GM19463 (cell line): ENCODE data around the gene CADPS2.
A peak's percentile ranks its signal among the peaks of the same experiment; 100 is the strongest.
"Not testable (repeated sequence)": the region's sequence is repeated elsewhere in the genome, so short reads cannot be mapped to it uniquely, and the experiment has no call there.

Source experiments
- ATAC-seq: cut with Tn5 transposase; IDR thresholded peaks from one replicate; pipeline ENCODE4 v1.9.1; 2021; ENCODE audit warnings: mild to moderate bottlenecking, moderate library complexity; ENCODE audit not compliant: unreplicated experiment

The CADPS2 gene

DNA sequence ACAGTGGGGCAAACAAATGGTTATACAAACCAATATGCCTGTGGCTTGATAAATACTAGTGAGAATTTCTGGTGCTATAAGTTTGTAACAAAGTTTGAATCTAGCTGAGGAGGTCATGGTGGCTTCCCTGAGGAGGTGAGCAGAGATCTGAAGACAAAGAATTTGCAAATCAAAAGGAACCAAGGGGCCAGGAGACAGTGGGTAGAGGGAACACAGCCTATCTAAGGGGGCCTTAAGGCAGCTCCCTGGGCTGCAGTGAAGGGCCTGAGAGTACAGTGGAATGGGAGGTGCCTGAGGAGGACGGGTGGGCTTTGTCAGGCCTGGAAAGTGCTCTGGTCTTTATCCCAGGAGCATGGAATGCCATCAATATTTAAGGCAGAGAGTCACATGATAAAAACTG is 209.1 kb downstream of the CADPS2 start:
- ATAC-seq = no peak

DNA sequence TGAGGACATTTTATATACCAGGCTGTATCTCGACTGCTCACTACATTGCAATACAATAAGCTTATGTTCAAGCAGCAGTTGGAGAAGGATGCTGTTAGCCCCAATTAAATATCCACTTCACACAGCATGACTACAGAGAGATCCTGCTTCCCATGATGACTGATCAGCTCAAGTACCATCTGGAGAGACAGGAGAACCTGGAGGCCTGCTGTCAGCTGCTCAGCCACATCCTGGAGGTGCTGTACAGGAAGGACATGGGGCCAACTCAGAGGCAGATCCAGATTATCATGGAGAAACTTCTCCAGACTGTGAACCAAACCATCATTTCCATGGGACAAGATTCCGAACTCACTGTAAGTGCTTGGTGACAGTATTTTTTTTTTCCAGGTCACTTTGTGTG is 209.8 kb downstream of the CADPS2 start:
- ATAC-seq = no peak

DNA sequence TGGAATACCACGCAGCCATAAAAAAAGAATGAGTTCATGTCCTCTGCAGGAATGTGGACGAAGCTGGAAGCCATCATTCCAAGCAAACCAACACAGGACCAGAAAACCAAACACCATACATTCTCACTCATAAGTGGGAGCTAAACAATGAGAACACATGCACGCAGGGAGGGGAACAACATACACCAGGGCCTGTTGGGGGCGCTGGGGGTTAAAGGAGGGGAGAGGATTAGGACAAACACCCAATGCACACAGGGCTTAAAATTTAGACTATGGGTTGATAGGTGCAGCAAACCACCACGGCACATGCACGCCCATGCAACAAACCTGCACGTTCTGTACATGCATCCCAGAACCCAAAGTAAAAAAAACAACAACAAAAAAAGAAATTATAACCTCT is 210.6 kb downstream of the CADPS2 start:
- ATAC-seq = no peak

DNA sequence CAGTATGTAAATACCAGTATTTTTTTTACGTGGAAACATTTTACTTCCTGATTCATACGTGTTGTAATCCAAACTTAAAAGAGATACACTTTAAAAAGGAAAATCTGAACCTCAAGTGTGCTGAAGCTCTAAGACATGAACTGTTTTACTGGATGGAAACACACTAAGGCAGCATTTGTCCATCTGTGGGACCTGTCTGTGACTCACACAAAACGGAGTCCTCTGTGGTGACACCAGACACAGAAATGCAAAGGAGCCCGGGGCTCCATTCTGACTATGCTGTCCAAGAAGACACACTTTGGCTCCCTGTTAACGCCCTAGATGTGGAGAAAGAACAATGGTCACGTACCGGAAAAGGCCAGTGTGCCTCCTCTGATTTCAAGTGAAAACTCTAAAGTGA is 211.2 kb downstream of the CADPS2 start:
- no peak for ATAC-seq

DNA sequence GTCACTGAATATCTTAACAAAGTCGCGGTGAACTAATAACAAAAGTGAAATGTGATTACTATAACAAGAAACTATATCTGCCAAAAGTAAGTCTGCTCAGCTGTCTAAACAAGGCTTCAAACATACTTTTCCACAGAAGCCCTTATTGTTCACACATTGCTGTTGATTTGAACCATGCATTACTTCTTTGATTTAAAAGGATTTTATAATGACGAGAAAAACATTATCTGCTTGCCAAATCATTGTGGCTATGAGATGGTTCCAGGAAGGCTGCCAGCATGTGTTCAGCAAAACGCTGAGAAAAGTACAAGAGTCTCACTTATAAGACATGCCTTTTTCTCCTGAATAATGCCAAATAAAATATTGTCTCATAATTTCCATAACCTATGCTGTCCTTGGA is 211.8 kb downstream of the CADPS2 start:
- ATAC-seq = no peak

DNA sequence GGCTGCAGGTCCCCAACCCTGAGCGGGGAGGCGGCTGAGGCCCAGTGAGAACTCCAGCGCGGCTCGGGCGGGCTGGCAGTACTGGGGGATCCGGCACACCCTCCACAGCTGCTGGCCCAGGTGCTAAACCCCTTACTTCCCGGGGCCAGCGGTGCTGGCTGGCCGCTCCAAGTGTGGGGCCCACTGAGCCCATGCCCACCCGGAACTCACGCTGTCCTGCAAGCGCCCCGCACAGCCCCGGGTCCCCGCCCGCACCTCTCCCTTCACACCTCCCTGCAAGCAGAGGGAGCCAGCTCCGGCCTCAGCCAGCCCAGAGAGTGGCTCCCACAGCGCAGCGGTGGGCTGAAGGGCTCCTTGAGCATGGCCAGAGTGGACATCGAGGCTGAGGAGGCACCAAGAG is 212.3 kb downstream of the CADPS2 start:
- ATAC-seq = no peak

DNA sequence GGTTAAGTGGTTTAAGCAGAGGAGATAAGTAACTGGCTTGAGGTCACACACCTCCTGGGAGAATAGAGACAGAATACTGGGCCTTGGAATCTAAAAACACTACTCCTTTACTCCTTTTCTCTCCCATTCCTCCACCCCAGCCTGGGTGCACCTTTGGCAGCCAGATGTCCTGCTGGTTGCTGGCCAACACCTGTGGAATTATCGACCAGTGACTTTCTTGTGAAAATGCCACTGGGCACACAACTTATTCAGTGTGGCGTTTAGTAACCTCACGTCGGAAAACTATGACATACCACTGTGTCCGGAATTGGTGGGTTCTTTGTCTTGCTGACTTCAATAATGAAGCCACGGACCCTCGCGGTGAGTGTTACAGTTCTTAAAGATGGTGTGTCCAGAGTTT is 213.7 kb downstream of the CADPS2 start:
- ATAC-seq = no peak

DNA sequence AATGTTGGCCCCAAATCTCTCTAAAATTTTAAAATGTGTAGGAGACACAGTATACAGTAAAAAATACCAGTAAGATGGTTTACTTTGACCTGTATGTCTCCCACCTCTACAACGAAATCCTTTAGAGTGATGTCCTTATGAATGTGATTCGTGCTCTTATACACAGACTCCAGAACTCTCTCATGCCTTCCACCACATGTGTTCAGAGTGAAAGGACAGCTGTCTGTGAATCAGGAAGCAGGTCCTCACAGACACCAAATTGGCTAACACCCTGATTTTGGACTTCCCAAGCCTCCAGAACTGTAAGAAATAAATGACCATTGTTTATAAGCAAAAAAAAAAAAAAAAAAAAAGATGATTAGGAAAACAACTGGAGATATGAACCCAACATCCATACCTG is 222.5 kb downstream of the CADPS2 start:
- no peak for ATAC-seq

DNA sequence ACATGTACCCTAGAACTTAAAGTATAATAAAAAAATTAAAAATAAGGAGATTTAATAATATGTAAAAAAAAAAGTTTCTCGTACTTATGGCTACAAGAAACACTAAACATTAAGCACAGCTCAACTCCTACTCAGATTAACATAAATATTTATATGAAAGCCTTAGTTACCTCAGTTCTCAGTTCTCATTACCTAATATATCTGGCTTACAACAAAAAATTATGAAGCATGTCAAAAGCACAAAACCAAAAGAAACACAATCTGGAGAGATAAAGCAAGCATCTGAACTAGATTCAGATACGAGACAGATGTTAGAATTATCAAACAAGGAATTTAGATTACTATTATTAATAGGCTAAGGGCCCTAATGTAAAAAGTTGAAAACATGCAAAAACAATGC is 227.4 kb downstream of the CADPS2 start:
- ATAC-seq = no peak

DNA sequence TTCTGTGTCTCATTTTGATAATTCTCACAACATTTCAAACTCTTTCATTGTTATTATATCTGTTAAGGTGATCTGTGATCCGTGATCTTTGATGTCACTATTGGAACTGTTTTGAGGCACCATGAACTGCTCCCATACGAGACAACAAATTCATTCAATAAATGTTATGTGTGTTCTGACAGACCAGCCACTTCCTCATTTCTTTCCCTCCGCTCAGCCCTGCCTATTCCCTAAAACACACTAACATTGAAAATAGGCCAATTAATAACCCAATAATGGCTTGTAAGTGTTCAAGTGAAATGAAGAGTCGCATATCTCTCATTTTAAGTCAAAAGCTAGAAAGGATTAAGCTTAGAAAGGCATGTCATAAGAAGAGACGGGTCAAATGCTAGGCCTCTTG is 232.6 kb downstream of the CADPS2 start:
- ATAC-seq = no peak

DNA sequence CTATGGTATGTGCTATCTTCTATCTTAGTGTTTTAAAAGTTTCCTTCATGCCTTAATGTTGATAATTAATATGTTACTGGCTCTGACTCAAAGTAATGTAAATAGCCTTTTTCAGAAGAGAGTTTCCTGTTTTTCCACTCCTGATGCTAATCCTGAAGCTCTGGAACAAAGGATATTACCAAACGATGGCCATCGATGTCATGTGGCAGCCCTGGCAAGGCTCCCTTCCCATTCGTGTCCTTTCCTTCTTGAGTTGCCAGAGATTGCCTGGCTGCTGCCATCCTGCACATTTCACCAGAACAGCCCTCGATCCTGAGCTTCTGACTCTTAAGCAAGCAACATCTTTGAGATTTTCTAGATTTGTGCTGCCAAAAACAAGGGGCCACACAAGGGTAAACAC is 233.4 kb downstream of the CADPS2 start:
- no peak for ATAC-seq

DNA sequence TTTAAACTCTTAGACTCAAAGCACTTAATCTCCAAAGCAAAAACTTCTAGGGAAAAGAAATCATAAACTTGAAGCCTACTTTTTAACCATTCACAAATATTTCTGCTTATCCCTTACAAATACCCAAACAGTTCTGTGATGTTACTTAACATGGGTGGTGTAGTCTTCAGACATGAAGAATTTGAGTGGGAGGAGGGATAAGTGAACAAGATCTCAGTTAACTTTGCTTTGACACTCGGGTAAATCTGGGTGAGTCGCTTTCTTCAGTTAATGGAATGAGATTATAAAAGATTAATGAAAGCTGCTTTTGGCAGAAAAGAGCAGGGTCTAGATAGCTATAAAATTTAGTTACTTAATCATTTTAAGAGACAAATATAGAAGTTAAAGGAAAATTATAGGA is 234.8 kb downstream of the CADPS2 start:
- no peak for ATAC-seq

DNA sequence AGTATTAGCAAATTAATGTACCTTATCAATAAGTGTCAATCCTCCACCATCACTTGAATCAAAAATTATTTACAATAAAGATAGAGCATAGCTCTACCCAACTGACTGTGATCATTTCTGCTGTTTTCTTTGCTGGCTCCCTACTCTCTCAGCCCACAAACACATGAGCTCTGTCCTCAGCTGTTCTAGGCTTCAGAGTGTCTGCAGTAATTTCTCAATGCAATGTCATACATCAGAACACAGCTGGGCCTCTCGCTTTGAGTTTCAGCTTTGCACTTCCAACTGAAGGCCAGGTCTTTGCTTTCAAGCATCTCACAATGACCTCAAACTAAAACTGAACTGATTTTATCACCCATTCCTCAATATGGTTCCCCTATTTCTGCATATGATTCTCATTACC is 243.0 kb downstream of the CADPS2 start:
- no peak for ATAC-seq

DNA sequence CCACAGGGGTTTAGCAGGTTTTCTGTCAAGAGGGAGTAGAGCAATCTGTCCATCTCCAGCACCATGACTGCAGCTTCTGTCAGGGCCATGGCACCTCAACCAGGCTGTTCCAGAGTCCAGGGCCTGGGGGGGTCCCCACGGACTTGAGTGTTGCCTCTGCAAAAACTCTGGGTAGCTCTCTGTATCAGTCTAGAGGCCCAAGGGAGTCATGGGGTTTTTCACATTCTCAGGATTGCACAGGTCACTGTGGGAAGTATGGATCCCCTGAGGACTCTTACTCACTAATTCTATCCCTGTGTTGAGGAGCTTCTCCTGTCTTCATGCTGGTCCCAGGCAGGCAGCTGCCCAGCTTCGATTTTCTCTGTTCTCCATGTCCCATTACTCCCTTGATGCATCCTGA is 247.8 kb downstream of the CADPS2 start:
- ATAC-seq = no peak

DNA sequence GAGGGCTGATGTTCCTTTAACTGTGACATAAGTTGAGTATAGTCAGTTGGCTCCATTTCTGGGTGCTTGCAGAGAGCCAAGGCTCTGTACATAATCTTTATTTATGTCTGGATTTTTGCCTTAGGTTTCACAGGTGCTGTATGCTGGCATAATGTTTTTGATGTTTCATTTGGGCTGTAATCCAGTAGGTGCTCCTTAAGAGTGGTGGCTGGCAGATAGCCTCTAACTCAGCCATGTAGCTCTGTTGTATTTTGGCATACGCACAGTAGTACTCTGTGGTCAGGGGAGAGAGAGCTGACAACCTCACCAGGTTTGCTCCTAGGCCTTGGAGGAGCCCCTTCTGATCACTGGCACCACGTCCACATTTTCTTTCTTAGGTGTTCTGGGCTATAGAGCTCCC is 248.5 kb downstream of the CADPS2 start:
- no peak for ATAC-seq

DNA sequence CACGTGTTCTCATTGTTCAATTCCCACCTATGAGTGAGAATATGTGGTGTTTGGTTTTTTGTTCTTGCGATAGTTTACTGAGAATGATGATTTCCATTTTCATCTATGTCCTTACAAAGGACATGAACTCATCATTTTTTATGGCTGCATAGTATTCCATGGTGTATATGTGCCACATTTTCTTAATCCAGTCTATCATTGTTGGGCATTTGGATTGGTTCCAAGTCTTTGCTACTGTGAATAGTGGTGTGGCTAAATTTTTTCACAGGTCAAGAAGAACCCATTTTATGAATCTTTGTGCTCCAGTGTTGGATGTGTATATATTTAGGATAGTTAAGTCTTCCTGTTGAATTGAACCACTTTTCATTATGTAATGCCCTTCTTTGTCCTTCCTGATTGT is 250.8 kb downstream of the CADPS2 start:
- not testable (repeated sequence) for ATAC-seq

DNA sequence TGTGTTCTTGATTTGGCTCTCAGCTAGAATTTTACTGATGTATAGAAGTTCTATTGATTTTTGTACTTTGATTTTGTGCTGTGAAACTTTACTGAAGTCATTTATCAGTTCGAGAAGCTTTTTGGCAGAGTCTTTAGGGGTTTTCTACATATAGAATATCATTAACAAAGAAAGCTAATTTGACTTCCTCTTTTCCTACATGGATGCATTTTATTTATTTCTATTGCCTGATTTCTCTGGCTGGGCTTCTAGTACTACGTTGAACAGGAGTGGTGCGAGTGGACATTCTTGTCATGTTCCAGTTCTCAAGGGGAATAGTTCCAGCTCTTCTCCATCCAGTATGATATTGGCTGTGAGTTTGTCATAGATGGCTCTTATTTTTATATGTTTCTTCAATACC is 252.8 kb downstream of the CADPS2 start:
- no peak for ATAC-seq

DNA sequence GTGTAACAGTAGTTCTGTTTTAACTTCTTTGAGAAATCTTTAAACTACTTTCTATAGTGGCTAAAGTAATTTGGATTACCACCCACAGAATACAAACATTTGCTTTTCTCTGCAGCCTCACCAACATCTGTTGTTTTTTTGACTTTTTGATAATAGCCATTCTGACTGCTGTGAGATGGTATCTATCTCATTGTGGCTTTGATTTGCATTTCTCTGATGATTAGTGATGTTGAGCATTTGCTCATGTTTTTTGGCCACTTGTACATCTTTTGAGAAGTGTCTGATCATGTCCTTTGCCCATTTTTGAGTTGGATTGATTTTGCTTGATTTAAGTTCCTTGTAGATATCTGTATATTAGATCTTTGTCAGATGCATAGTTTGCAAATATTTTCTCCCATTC is 254.0 kb downstream of the CADPS2 start:
- ATAC-seq = no peak

DNA sequence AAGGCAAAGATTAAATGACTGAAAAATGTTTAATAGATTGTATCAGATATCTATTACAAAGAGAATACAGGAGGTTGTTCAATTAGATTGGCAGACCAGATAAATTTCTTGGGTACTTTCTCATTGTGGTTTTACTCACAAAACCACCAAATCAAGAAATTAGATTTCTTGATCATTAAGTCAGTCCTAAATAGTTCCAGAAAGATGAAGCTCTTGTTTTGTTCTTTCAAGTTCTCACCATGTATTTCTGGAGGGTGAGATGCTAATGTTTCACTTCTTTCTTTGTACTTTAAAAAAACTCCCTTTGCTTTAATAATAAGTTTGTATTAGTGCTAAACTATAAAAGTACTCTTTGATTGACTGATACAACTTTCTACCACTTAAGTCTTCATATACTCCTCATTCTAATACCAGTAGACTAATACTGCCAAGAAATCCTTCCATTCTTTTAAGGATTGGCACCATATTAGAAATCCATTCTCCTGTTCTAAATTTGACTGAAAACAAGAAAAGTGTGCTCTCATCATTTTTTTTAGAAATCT is 256.8 kb downstream of the CADPS2 start:
- ATAC-seq = peak; percentile 50

DNA sequence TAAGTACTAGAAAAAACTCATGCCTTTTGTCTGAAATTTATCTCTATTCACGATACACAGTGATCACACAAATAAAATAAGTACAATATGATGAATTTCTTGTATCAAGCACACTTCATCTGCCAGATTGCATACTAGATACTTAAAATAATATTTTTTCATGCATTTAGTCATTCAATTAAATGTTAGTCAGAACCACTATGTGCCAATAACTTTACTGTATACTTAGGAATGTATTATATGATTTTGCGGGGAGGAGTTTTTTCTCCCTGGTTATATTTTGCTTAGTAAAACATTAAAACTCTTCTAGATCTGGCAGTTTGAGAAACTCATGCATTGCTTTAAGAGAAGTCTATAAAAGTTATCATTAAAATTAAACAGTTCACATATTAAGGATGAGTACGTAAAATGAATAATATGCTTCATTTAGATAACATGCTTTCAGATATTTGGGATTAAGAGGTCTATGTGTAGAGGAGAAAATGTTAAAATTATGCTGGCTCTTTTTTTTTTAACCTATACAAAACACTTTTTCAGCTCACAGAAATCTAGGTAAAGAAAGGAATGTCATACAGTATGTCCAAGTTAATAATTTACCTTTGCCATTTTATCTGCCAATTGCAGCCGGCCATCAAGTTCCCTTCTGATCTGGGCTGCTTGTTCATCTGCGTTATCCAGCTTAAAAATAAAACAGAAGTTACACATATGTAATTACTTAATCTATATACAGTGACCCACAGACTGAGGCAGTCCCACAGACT is 257.4 kb downstream of the CADPS2 start:
- peak; percentile 32 for ATAC-seq

DNA sequence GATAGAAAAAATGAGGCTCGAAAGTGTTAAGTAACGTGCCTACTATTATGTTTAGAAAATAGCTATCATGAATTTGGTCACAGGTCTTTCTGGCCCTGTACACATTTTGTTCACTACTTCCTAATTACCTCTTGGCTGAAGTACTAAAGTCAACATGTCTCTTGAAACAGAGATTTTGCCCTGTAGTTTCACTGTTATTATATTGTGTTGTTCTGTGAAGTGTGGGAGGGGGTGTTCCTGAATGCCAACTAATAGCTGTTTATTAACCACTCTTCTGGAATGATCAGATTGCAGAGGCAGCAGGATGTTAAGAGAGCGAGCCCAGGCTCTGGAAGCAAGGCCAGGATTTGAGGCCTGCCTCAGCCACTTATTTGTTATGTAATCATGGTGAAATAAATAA is 259.5 kb downstream of the CADPS2 start:
- no peak for ATAC-seq

DNA sequence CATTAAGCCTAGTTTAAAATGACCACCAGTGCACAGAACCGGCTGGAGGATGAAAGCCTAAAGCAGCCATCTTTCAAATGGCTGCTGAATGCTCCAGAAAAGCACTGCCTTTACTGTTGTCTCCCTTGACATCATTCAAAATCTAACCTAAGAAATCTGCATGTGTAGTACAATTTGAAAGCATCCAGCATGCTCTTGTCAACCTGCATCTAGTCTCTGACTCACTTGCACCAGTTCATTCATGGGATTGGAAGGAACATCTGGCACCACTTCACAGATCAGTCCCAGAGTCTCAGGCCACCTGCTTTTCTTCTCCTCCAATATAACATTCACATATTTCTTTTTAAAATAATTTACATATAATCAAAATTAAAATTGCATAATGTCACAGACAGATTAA is 263.6 kb downstream of the CADPS2 start:
- ATAC-seq = no peak

DNA sequence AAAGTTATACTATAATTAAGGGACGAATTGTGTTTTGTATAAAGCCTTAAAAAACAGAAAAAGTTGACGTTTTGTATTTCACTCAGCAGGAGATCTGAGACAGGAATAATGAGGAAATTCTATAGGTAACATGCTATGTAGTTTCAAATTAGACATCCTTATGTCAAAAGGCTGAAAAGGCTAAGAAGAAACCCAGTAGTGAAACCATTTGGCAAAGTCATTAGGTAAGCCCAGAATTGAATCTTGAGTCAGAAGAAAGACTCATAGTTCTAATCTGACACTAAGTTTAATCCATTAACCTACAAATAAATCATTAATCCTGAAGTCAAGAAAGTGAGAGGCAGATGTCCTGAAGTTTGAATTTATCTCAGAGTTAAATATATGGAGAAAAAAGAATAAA is 266.6 kb downstream of the CADPS2 start:
- no peak for ATAC-seq
